Parathyroid adenoma (tissue), 2 donors: ENCODE measurements around the gene VAV1.
A peak's percentile ranks its signal among the peaks of the same experiment; 100 is the strongest.

ENCODE experiments used
- H2AFZ ChIP-seq: fragments of 300-600 bp; sonication (generic); one replicate; pipeline ENCODE4 v1.7.0; 2017; ENCODE audit warnings: antibody characterized with exemption, mild to moderate bottlenecking
- H3K27ac ChIP-seq: fragments of 300-600 bp; sonication (generic); one replicate; pipeline ENCODE4 v1.7.0; 2017
- H3K27me3 ChIP-seq: fragments of 300-600 bp; sonication (generic); one replicate; pipeline ENCODE4 v1.7.0; 2017; ENCODE audit warnings: low read length; ENCODE audit not compliant: control insufficient read depth, insufficient read depth
- H3K36me3 ChIP-seq: fragments of 300-600 bp; sonication (generic); one replicate; pipeline ENCODE4 v1.7.0; 2017; ENCODE audit warnings: low read length; ENCODE audit not compliant: control insufficient read depth, insufficient read depth
- H3K4me1 ChIP-seq: fragments of 300-600 bp; sonication (generic); one replicate; pipeline ENCODE4 v1.7.0; 2017; ENCODE audit warnings: control low read depth
- H3K4me2 ChIP-seq: fragments of 300-600 bp; sonication (generic); one replicate; pipeline ENCODE4 v1.7.0; 2017; ENCODE audit warnings: low read length
- H3K4me3 ChIP-seq: fragments of 300-600 bp; sonication (generic); one replicate; pipeline ENCODE4 v1.7.0; 2017; ENCODE audit warnings: low read depth, low read length
- H3K79me2 ChIP-seq: fragments of 300-600 bp; sonication (generic); one replicate; pipeline ENCODE4 v1.7.0; 2017; ENCODE audit warnings: control low read depth
- H3K9ac ChIP-seq: fragments of 300-600 bp; sonication (generic); one replicate; pipeline ENCODE4 v1.7.0; 2017; ENCODE audit warnings: mild to moderate bottlenecking
- H3K9me3 ChIP-seq: fragments of 300-600 bp; sonication (generic); one replicate; pipeline ENCODE4 v1.7.0; 2017; ENCODE audit warnings: low read length; ENCODE audit not compliant: control insufficient read depth
- CTCF ChIP-seq: fragments of 300-600 bp; sonication (generic); IDR thresholded peaks from one replicate; pipeline ENCODE4 v1.7.0; 2017; ENCODE audit warnings: antibody characterized with exemption, mild to moderate bottlenecking
- donor health status: primary hyperparathyroidism.

Gene VAV1

GRCh38 chr19:6739883-6740588 lies 32.5 kb upstream of the VAV1 start:
- TF ChIP-seq CTCF = no peak
- H3K4me2 ChIP-seq = peak overlapping the region; percentile 97
- peak overlapping the region; percentile 56 for H3K9ac ChIP-seq
- no peaks in the 10 kb centered on the region for H3K27me3 ChIP-seq
- H3K27ac ChIP-seq = peak overlapping the region; percentile 59
- H3K9me3 ChIP-seq = no peaks in the 10 kb centered on the region
- H3K4me3 ChIP-seq = peak overlapping the region; percentile 84
- H3K36me3 ChIP-seq = no peaks in the 10 kb centered on the region
- peak overlapping the region; percentile 86 for H2AFZ ChIP-seq
- H3K79me2 ChIP-seq = no peaks in the 10 kb centered on the region
- H3K4me1 ChIP-seq = peaks cover 23% of the 10 kb centered on the region

- Histone ChIP-seq H3K27me3 (no peaks in the 10 kb centered on the region), H3K9ac (peak overlapping the region; percentile 56), H2AFZ (peak overlapping the region; percentile 86), H3K27ac (peak overlapping the region; percentile 59), H3K9me3 (no peaks in the 10 kb centered on the region), H3K4me2 (peak overlapping the region; percentile 97), H3K4me1 (peaks cover 28% of the 10 kb centered on the region), H3K79me2 (no peaks in the 10 kb centered on the region), H3K36me3 (no peaks in the 10 kb centered on the region), H3K4me3 (peak overlapping the region; percentile 84)
- TF ChIP-seq CTCF = no peak
Measured at GRCh38 chr19:6740589-6741343, 31.7 kb upstream of the VAV1 start.

- H2AFZ ChIP-seq = no peak overlapping the region
- H3K4me2 ChIP-seq = no peak overlapping the region
- H3K9me3 ChIP-seq = no peaks in the 10 kb centered on the region
- peaks cover 2% of the 10 kb centered on the region for H3K79me2 ChIP-seq
- no peak overlapping the region for H3K9ac ChIP-seq
- H3K36me3 ChIP-seq = no peaks in the 10 kb centered on the region
- no peaks in the 10 kb centered on the region for H3K27me3 ChIP-seq
- no peak overlapping the region for H3K4me3 ChIP-seq
- no peak overlapping the region for H3K27ac ChIP-seq
- H3K4me1 ChIP-seq = peaks cover 22% of the 10 kb centered on the region
- no peak for TF ChIP-seq CTCF
Measured at GRCh38 chr19:6743066-6743465, 29.4 kb upstream of the VAV1 start.

GRCh38 chr19:6743714-6744380 lies 28.7 kb upstream of the VAV1 start:
- H3K36me3 ChIP-seq = no peaks in the 10 kb centered on the region
- H3K4me3 ChIP-seq = no peak overlapping the region
- H3K9me3 ChIP-seq = no peaks in the 10 kb centered on the region
- no peak overlapping the region for H3K27ac ChIP-seq
- H2AFZ ChIP-seq = no peak overlapping the region
- peaks cover 2% of the 10 kb centered on the region for H3K79me2 ChIP-seq
- no peak overlapping the region for H3K4me2 ChIP-seq
- H3K4me1 ChIP-seq = peaks cover 14% of the 10 kb centered on the region
- TF ChIP-seq CTCF = no peak
- no peak overlapping the region for H3K9ac ChIP-seq
- H3K27me3 ChIP-seq = no peaks in the 10 kb centered on the region
